Sigmoid colon (tissue), 7 donors: ENCODE measurements around the gene SND1. TPM values are rescaled to one million over a fixed set of nuclear protein-coding genes. Genes with fewer than 3 reads are reported as not detected.

ENCODE experiments used
- DNase-seq: peaks from one replicate; pipeline ENCODE4 v3.0.0-alpha.2; 2019
- H3K27ac ChIP-seq, 4 donors: fragments of 200-600 bp; sonication (generic); one replicate each; pipeline ENCODE4 v1.5.1; 2016 to 2019; ENCODE audit warnings: mild to moderate bottlenecking in 1 of 4
- H3K27me3 ChIP-seq, 3 donors: fragments of 200-600 bp; sonication (generic); one replicate each; pipeline ENCODE4 v1.5.1; 2019; ENCODE audit warnings: mild to moderate bottlenecking in 1 of 3
- H3K36me3 ChIP-seq, 4 donors: fragments of 200-600 bp; sonication (generic); one replicate each; pipeline ENCODE4 v1.5.1; 2016 to 2019
- H3K4me1 ChIP-seq, 4 donors: fragments of 200-600 bp; sonication (generic); one replicate each; pipeline ENCODE4 v1.5.1; 2017 to 2019
- H3K4me3 ChIP-seq, 4 donors: fragments of 200-600 bp; sonication (generic); one replicate each; pipeline ENCODE4 v1.5.1; 2017 to 2019; ENCODE audit warnings: mild to moderate bottlenecking in 2 of 4, moderate library complexity in 1 of 4
- H3K9me3 ChIP-seq, 4 donors: fragments of 200-600 bp in 3 of 4; sonication (generic) in 3 of 4; one replicate each; pipeline versions ENCODE4 v1.5.1 to v1.6.1; 2013 to 2019
- CTCF ChIP-seq, 4 experiments: fragments of 450-650 bp in 3 of 4; fragments of 200-600 bp in 1 of 4; IDR thresholded peaks; one replicate each; pipeline ENCODE4 v1.5.1; 2016 to 2019; ENCODE audit warnings: antibody characterized with exemption in 4 of 4, mild to moderate bottlenecking in 3 of 4, moderate library complexity in 2 of 4
- EP300 ChIP-seq, 4 donors: sonication (generic); formaldehyde crosslinking; IDR thresholded peaks; one replicate each; pipeline ENCODE4 v1.6.1; 2017; ENCODE audit warnings: antibody characterized with exemption in 4 of 4
- POLR2A ChIP-seq, 2 donors: fragments of 450-650 bp; IDR thresholded peaks; one replicate each; pipeline ENCODE4 v1.6.1; 2016; ENCODE audit warnings: antibody characterized with exemption in 2 of 2, mild to moderate bottlenecking in 2 of 2, moderate library complexity in 2 of 2
- POLR2AphosphoS5 ChIP-seq, 4 donors: sonication (generic); formaldehyde crosslinking; IDR thresholded peaks; one replicate each; pipeline ENCODE4 v1.6.1; 2017; ENCODE audit warnings: antibody characterized with exemption in 4 of 4
- WGBS, 2 donors: extraction: QIAGEN DNeasy Blood & Tissue Kit; methylation state at CpG; one replicate each; pipeline ENCODE4 v1.1.7; 2013; 5-methylcytosine and 5-hydroxymethylcytosine counted together
- intact Hi-C: fragments of 100-400 bp; cut with DNase I; formaldehyde crosslinking; loops from one replicate; pipeline ENCODE4 v1.15.1; 2023
- polyA plus RNA-seq, 3 donors: library from polyadenylated mRNA; stranded (reverse); fragments of 200-250 nt; gene quantifications; one replicate each; pipeline ENCODE4 v1.2.3, GENCODE V29; 2013
- total RNA-seq, 4 donors: library from RNA; depleted of rRNA; stranded (reverse); fragments of >200 nt; gene quantifications; one replicate each; pipeline ENCODE4 v1.1.0, GENCODE V29; 2016
- donor health status: healthy with polysubstance abuse.
- donor health status: Bipolar disorder and iron deficiency.
- donor health status: healthy.

The SND1 gene
- total and polyA plus RNA-seq, 7 donors: 30.6 to 93.4 (median 71.3) TPM

- H3K9me3 ChIP-seq: no peaks in the 10 kb centered on the region
- 79 to 91% methylated on average over 5 of the region's 5 CpGs for WGBS, 2 donors
- no peak overlapping the region for H3K4me3 ChIP-seq
- intact Hi-C loops: no loop called here
- TF ChIP-seq POLR2AphosphoS5 (IDR thresholded peaks at IDR 0.05) (no peak), CTCF (IDR thresholded peaks at IDR 0.05) (no peak), POLR2A (IDR thresholded peaks at IDR 0.05) (no peak), EP300 (IDR thresholded peaks at IDR 0.05) (no peak)
- DNase-seq: no peak
- H3K36me3 ChIP-seq: no peaks in the 10 kb centered on the region
- H3K27ac ChIP-seq: no peak overlapping the region
- no peaks in the 10 kb centered on the region for H3K27me3 ChIP-seq
- peaks cover 0 to 25% (median 10%) of the 10 kb centered on the region in 4 donors for H3K4me1 ChIP-seq
These were observed 164.6 kb downstream of the SND1 start for GRCh38 chr7:127816354-127817190.

GRCh38 chr7:127817466-127817865 is 165.5 kb downstream of the SND1 start:
- TF ChIP-seq EP300 (IDR thresholded peaks at IDR 0.05): no peak
- no peak for TF ChIP-seq POLR2AphosphoS5 (IDR thresholded peaks at IDR 0.05)
- no peak for TF ChIP-seq CTCF (IDR thresholded peaks at IDR 0.05)
- no peak for TF ChIP-seq POLR2A (IDR thresholded peaks at IDR 0.05)
- H3K36me3 ChIP-seq: no peaks in the 10 kb centered on the region
- intact Hi-C loops: no loop called here
- peaks cover 0 to 25% (median 10%) of the 10 kb centered on the region in 4 donors for H3K4me1 ChIP-seq
- H3K27ac ChIP-seq: no peak overlapping the region
- WGBS, 2 donors: 97% methylated on average over 3 of the region's 3 CpGs
- no peak for DNase-seq
- no peaks in the 10 kb centered on the region for H3K27me3 ChIP-seq
- no peaks in the 10 kb centered on the region for H3K9me3 ChIP-seq
- no peak overlapping the region for H3K4me3 ChIP-seq

- Histone ChIP-seq H3K36me3 (no peaks in the 10 kb centered on the region), H3K4me1 (peaks cover 0 to 25% (median 10%) of the 10 kb centered on the region in 4 donors), H3K27ac (no peak overlapping the region), H3K27me3 (no peaks in the 10 kb centered on the region), H3K4me3 (no peak overlapping the region), H3K9me3 (no peaks in the 10 kb centered on the region)
- TF ChIP-seq EP300 (IDR thresholded peaks at IDR 0.05) (no peak), POLR2AphosphoS5 (IDR thresholded peaks at IDR 0.05) (no peak), POLR2A (IDR thresholded peaks at IDR 0.05) (no peak), CTCF (IDR thresholded peaks at IDR 0.05) (no peak)
- DNase-seq: no peak
- intact Hi-C loops: no loop called here
- WGBS, 2 donors: 95% methylated on average over 2 of the region's 2 CpGs
These were observed 166.3 kb downstream of the SND1 start for GRCh38 chr7:127818306-127818705.

GRCh38 chr7:127819975-127820731 is 168.2 kb downstream of the SND1 start:
- TF ChIP-seq CTCF (IDR thresholded peaks at IDR 0.05): no peak
- no peak for TF ChIP-seq POLR2A (IDR thresholded peaks at IDR 0.05)
- no peak for TF ChIP-seq EP300 (IDR thresholded peaks at IDR 0.05)
- no peak for TF ChIP-seq POLR2AphosphoS5 (IDR thresholded peaks at IDR 0.05)
- H3K4me3 ChIP-seq: no peak overlapping the region
- H3K36me3 ChIP-seq: no peaks in the 10 kb centered on the region
- H3K27me3 ChIP-seq: no peaks in the 10 kb centered on the region
- 61 to 83% methylated on average over 4 of the region's 4 CpGs for WGBS, 2 donors
- no peak overlapping the region for H3K27ac ChIP-seq
- H3K9me3 ChIP-seq: no peaks in the 10 kb centered on the region
- H3K4me1 ChIP-seq: peaks cover 0 to 15% (median 5%) of the 10 kb centered on the region in 4 donors
- DNase-seq: no peak
- intact Hi-C loops: no loop called here
